IMR-90 (cell line): ENCODE measurements around the gene UBE2D4. TPM values are rescaled to one million over a fixed set of nuclear protein-coding genes. Genes with fewer than 3 reads are reported as not detected.

ENCODE experiments used
- ATAC-seq: fragments of 200-7000 bp; cut with Tn5 transposase; 2 replicates; pipeline ENCODE4 v1.9.1; 2020; ENCODE audit warnings: low read depth, mild to moderate bottlenecking, moderate library complexity
- BruUV-seq: library from RNA; stranded (reverse); fragments of 400-500 nt; replicated peaks from 2 replicates; lab custom pipeline; 2021; lab: Mats Ljungman, UMichigan
- CTCF ChIA-PET: fragments of 300-600 bp; formaldehyde crosslinking; extraction: SDS; loops from one replicate; lab custom pipeline; 2021; ENCODE audit warnings: antibody characterized with exemption; lab: Yijun Ruan, JAX
- POLR2A ChIA-PET: fragments of 300-600 bp; sonication (Branson Sonifier 250); formaldehyde crosslinking; loops from one replicate; lab custom pipeline; 2022; ENCODE audit warnings: antibody characterized with exemption; ENCODE audit not compliant: unreplicated experiment; lab: Charles Lee
- DNase-seq: peaks from one replicate; pipeline ENCODE4 v3.0.0; 2013
- H2AFZ ChIP-seq: replicated peaks from 2 replicates; pipeline ENCODE3; 2013; ENCODE audit warnings: low read length, mild to moderate bottlenecking; ENCODE audit not compliant: poor library complexity
- H2AK5ac ChIP-seq: 2 replicates; pipeline ENCODE4 v1.6.1; 2013; ENCODE audit warnings: low read depth, low read length, inconsistent platforms
- H2AK9ac ChIP-seq: replicated peaks from 2 replicates; pipeline ENCODE3; 2013; ENCODE audit warnings: mild to moderate bottlenecking, low read depth, low read length, moderate library complexity; ENCODE audit not compliant: poor library complexity
- H2BK120ac ChIP-seq: 2 replicates; pipeline ENCODE4 v1.6.1; 2013; ENCODE audit warnings: low read depth, low read length, inconsistent platforms
- H2BK15ac ChIP-seq: 3 replicates; pipeline ENCODE4 v1.6.1; 2013; ENCODE audit warnings: low read depth, low read length, inconsistent platforms
- H2BK20ac ChIP-seq: 2 replicates; pipeline ENCODE4 v1.6.1; 2013; ENCODE audit warnings: low read depth, mild to moderate bottlenecking, inconsistent platforms, low read length, moderate library complexity
- H2BK5ac ChIP-seq: 2 replicates; pipeline ENCODE4 v1.6.1; 2013; ENCODE audit warnings: mild to moderate bottlenecking, low read depth, low read length, inconsistent platforms; ENCODE audit not compliant: poor library complexity, severe bottlenecking
- H3K14ac ChIP-seq: replicated peaks from 2 replicates; pipeline ENCODE4 v1.6.1; 2013; ENCODE audit warnings: low read depth, low read length, inconsistent platforms
- H3K18ac ChIP-seq: 2 replicates; pipeline ENCODE4 v1.6.1; 2013; ENCODE audit warnings: low read depth, low read length, control low read depth
- H3K23ac ChIP-seq: 2 replicates; pipeline ENCODE4 v1.6.1; 2013; ENCODE audit warnings: low read depth, low read length, inconsistent platforms
- H3K27ac ChIP-seq: 2 replicates; pipeline ENCODE4 v1.5.1; 2013; ENCODE audit warnings: mild to moderate bottlenecking, control low read depth, low read length; ENCODE audit not compliant: insufficient read depth
- H3K27me3 ChIP-seq: 2 replicates; pipeline ENCODE4 v1.6.1; 2013; ENCODE audit warnings: low read length; ENCODE audit not compliant: control insufficient read depth, insufficient read depth
- H3K36me3 ChIP-seq: 2 replicates; pipeline ENCODE4 v1.6.1; 2013; ENCODE audit warnings: low read length, mixed read lengths; ENCODE audit not compliant: control insufficient read depth, insufficient read depth
- H3K4ac ChIP-seq: 2 replicates; pipeline ENCODE4 v1.6.1; 2013; ENCODE audit warnings: low read depth, low read length, inconsistent platforms
- H3K4me1 ChIP-seq: 2 replicates; pipeline ENCODE4 v1.6.1; 2013; ENCODE audit warnings: low read length, mixed read lengths; ENCODE audit not compliant: control insufficient read depth, insufficient read depth
- H3K4me2 ChIP-seq: 2 replicates; pipeline ENCODE4 v1.6.1; 2013; ENCODE audit warnings: low read depth, mild to moderate bottlenecking, control low read depth, low read length, moderate library complexity
- H3K4me3 ChIP-seq: 2 replicates; pipeline ENCODE4 v1.5.1; 2013; ENCODE audit warnings: low read depth, mild to moderate bottlenecking, control low read depth, low read length, moderate library complexity; ENCODE audit not compliant: insufficient read depth
- H3K56ac ChIP-seq: 2 replicates; pipeline ENCODE4 v1.6.1; 2013; ENCODE audit warnings: low read length, inconsistent platforms; ENCODE audit not compliant: insufficient read depth; ENCODE audit errors: extremely low read depth
- H3K79me1 ChIP-seq, 2 experiments: 2 replicates each; pipeline ENCODE4 v1.6.1; 2013; ENCODE audit warnings: low read length in 2 of 2, inconsistent platforms in 1 of 2, low read depth in 1 of 2
- H3K9ac ChIP-seq: 2 replicates; pipeline ENCODE4 v1.6.1; 2013; ENCODE audit warnings: low read depth, low read length, control low read depth
- H3K9me1 ChIP-seq: 2 replicates; pipeline ENCODE4 v1.6.1; 2013; ENCODE audit warnings: low read length, inconsistent platforms; ENCODE audit not compliant: insufficient read depth
- H3K9me3 ChIP-seq: 2 replicates; pipeline ENCODE4 v1.6.1; 2013; ENCODE audit warnings: low read length; ENCODE audit not compliant: control insufficient read depth, insufficient read depth
- H4K20me1 ChIP-seq: 2 replicates; pipeline ENCODE4 v1.6.1; 2013; ENCODE audit warnings: low read length, inconsistent platforms; ENCODE audit not compliant: insufficient read depth
- H4K5ac ChIP-seq: 2 replicates; pipeline ENCODE4 v1.6.1; 2013; ENCODE audit warnings: mild to moderate bottlenecking, low read depth, low read length, control low read depth
- H4K8ac ChIP-seq, 2 experiments: 2 replicates each; pipeline ENCODE4 v1.6.1; 2013; ENCODE audit warnings: low read depth in 2 of 2, low read length in 2 of 2, control low read depth in 1 of 2, inconsistent platforms in 1 of 2
- H4K91ac ChIP-seq: 2 replicates; pipeline ENCODE4 v1.6.1; 2013; ENCODE audit warnings: low read depth, low read length, inconsistent platforms; ENCODE audit not compliant: insufficient read depth
- MAZ ChIP-seq: IDR thresholded peaks from 2 replicates; pipeline ENCODE4 v1.6.1; 2012; ENCODE audit warnings: low read depth, mild to moderate bottlenecking, low read length, improper control_type of control experiment, moderate library complexity, borderline replicate concordance
- POLR2A ChIP-seq: IDR thresholded peaks from 2 replicates; pipeline ENCODE4 v1.6.1; 2012; ENCODE audit warnings: mild to moderate bottlenecking, low read depth, low read length
- RAD21 ChIP-seq: IDR thresholded peaks from 2 replicates; pipeline ENCODE4 v1.6.1; 2012; ENCODE audit warnings: low read length, improper control_type of control experiment
- WGBS, 2 experiments: methylation state at CpG; one replicate each; pipeline versions ENCODE4 v1.1.5 to v1.1.7; 2013; ENCODE audit warnings: missing lambda C conversion rate in 2 of 2; ENCODE audit not compliant: insufficient read length in 1 of 2; ENCODE audit errors: extremely low coverage in 2 of 2; 5-methylcytosine and 5-hydroxymethylcytosine counted together
- dilution Hi-C: fragments of 300-500 bp; cut with HindIII; formaldehyde crosslinking; loops from one replicate; pipeline ENCODE4 v1.14.3; 2018; ENCODE audit warnings: low sequenced_read_pairs; ENCODE audit not compliant: unreplicated experiment
- in situ Hi-C: fragments of 300-500 bp; cut with MboI; formaldehyde crosslinking; loops from 3 replicates; pipeline ENCODE4 v1.14.3; 2019; ENCODE audit warnings: low sequenced_read_pairs, inconsistent platforms, mixed read lengths
- intact Hi-C: fragments of 100-400 bp; cut with micrococcal nuclease; formaldehyde crosslinking; loops from 2 replicates; pipeline ENCODE4 v1.10.0; 2022
- polyA plus RNA-seq, 3 experiments: library from polyadenylated mRNA; depleted of rRNA; stranded (reverse); fragments of >200 nt; gene quantifications; 2 replicates each; pipeline ENCODE4 v1.2.3, GENCODE V29; 2012; ENCODE audit warnings: low replicate concordance in 1 of 3
- total RNA-seq: library from RNA; depleted of rRNA; stranded (reverse); fragments of >200 nt; gene quantifications from 2 replicates; pipeline ENCODE4 v1.2.3, GENCODE V29; 2012
- TF ChIP-seq, protein P1 (sequence below): fragments of 150-350 bp; IDR thresholded peaks from 2 replicates; pipeline ENCODE4 v1.6.1; 2017; ENCODE audit warnings: mild to moderate bottlenecking, antibody characterized with exemption, low read length, low read depth
- TF ChIP-seq, protein P2 (sequence below): fragments of 150-350 bp; IDR thresholded peaks from 2 replicates; pipeline ENCODE4 v1.6.1; 2016; ENCODE audit warnings: low read depth, mild to moderate bottlenecking, low read length, moderate library complexity, borderline replicate concordance

UBE2D4 gene
- total and polyA plus RNA-seq, 2 of the 4 experiments (the other 2 are of a cell fraction) = 9.7 to 10.5 TPM

DNA sequence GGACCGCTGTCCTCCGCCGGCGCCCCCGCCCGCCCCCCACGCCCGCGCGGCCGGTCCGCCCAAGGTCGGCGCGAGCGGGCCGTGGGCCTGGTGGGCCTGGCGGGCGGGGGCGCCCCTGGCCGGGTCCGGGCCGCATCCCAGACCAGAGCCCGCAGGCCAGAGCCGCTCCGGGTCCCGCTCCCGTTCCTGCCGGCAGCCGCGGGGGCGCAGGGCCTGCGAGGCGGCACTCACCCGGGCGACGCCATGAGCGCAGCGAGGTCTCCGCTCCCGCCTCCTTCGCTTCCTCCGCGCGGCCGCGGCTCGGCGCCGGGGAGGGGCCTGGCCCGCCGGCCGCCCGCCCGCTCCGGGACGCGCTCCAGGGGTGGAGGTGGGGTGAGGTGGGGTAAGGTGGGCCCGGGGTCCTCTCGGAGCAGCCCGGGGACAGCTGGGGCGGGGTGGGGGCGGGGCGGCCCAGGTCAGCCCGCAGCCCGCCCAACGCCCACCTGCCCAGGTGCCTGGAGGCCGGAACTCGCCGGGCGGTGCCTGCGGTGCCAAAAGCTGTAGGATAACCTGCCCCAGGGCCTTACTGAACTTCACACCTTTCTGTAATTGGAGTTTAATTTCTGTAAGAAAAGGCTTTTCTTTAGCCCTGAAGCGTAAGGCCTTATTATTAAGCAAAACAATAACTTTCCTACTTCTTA is 19.8 kb upstream of the UBE2D4 start, which contains the start of gene URGCP:
TSS of gene URGCP (minus strand) at position 266 of the 680 bp plus-strand sequence. CDS start at position 245, 21 bp downstream.
- no peaks in the 10 kb centered on the region for H3K36me3 ChIP-seq
- in situ Hi-C loops = no loop called here
- peak within 1 kb of the TSS; percentile 81 for H3K4me3 ChIP-seq
- 3% methylated on average over 21 of the region's 73 CpGs; no CpG with 5 or more reads in 1 of the 2 experiments for WGBS, 2 experiments
- peak within 1 kb of the TSS; percentile 93 for H4K5ac ChIP-seq
- TF ChIP-seq POLR2A (peak; percentile 40; the same call in 1 of the 2 replicates), MAZ (peak; percentile 35; the same call in 1 of the 2 replicates), RAD21 (no peak)
- TF ChIP-seq, protein P1, sequence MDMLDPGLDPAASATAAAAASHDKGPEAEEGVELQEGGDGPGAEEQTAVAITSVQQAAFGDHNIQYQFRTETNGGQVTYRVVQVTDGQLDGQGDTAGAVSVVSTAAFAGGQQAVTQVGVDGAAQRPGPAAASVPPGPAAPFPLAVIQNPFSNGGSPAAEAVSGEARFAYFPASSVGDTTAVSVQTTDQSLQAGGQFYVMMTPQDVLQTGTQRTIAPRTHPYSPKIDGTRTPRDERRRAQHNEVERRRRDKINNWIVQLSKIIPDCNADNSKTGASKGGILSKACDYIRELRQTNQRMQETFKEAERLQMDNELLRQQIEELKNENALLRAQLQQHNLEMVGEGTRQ = no peak
- TF ChIP-seq, protein P2, sequence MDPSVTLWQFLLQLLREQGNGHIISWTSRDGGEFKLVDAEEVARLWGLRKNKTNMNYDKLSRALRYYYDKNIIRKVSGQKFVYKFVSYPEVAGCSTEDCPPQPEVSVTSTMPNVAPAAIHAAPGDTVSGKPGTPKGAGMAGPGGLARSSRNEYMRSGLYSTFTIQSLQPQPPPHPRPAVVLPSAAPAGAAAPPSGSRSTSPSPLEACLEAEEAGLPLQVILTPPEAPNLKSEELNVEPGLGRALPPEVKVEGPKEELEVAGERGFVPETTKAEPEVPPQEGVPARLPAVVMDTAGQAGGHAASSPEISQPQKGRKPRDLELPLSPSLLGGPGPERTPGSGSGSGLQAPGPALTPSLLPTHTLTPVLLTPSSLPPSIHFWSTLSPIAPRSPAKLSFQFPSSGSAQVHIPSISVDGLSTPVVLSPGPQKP = no peak
- H3K27me3 ChIP-seq = no peaks in the 10 kb centered on the region
- peaks cover 7% of the 10 kb centered on the region for H3K4me1 ChIP-seq
- dilution Hi-C loops = no loop called here
- peak within 1 kb of the TSS; percentile 99 for H3K4me2 ChIP-seq
- H4K20me1 ChIP-seq = peaks cover 33% of the 10 kb centered on the region
- H3K23ac ChIP-seq = peak within 1 kb of the TSS; percentile 81
- ChIA-PET POLR2A (no interaction called here), CTCF (no interaction called here)
- BruUV-seq = no TSS peak
- H4K91ac ChIP-seq = 0 out of 2 replicates have a peak within 1 kb of the TSS, but pooled peaks have one; percentile 68
- no peak within 1 kb of the TSS for H2BK120ac ChIP-seq
- ATAC-seq (peak; percentile 90), DNase-seq (peak; percentile 20)
- intact Hi-C loops = no loop called here
- H4K8ac ChIP-seq = peak within 1 kb of the TSS; percentile 85 to 86; a peak in 3 of 4 replicates
- no peak within 1 kb of the TSS for H2BK20ac ChIP-seq
- peak within 1 kb of the TSS; percentile 72 for H2BK5ac ChIP-seq
- H3K14ac ChIP-seq = peak within 1 kb of the TSS; percentile 90
- peak within 1 kb of the TSS; percentile 83 for H2AK9ac ChIP-seq
- H2AFZ ChIP-seq = peak within 1 kb of the TSS; percentile 95
- H2AK5ac ChIP-seq = peak within 1 kb of the TSS; percentile 83
- peaks cover 27 to 48% of the 10 kb centered on the region in 2 experiments; a peak in 3 of 4 replicates for H3K79me1 ChIP-seq
- no peaks in the 10 kb centered on the region for H3K9me3 ChIP-seq
- H2BK15ac ChIP-seq = 0 out of 3 replicates have a peak within 1 kb of the TSS, but pooled peaks have one; percentile 4
- peak within 1 kb of the TSS; percentile 40 for H3K56ac ChIP-seq
- peak within 1 kb of the TSS; percentile 83 for H3K27ac ChIP-seq
- H3K9me1 ChIP-seq = peaks cover 24% of the 10 kb centered on the region
- no peak within 1 kb of the TSS for H3K18ac ChIP-seq
- peak within 1 kb of the TSS; percentile 82 for H3K9ac ChIP-seq
- H3K4ac ChIP-seq = peak within 1 kb of the TSS; percentile 82
